ENCODE data around the gene EPYC. TPM values are rescaled to one million over a fixed set of nuclear protein-coding genes. Genes with fewer than 3 reads are reported as not detected.

The EPYC gene
- total RNA-seq, 1 donor from 2014 or later, result not detected

- DNase-seq (ENCODE audit: low spot score), result no peak
- peak; percentile 89 for ATAC-seq
Observed at GRCh38 chr12:90959538-90960139, 45.1 kb downstream of the EPYC start.

GRCh38 chr12:90959032-90959431 lies 45.7 kb downstream of the EPYC start:
- ATAC-seq (no peak), DNase-seq (ENCODE audit: low spot score) (no peak)

- DNase-seq (ENCODE audit: low spot score), result no peak
Observed at GRCh38 chr12:90958347-90958746, 46.4 kb downstream of the EPYC start.

GRCh38 chr12:90954921-90955320 lies 49.9 kb downstream of the EPYC start, which contains the start of gene CCER1:
TSS of gene CCER1 (minus strand) at chr12:90955176. CDS start at chr12:90954742, 434 bp downstream.
- no peak for ATAC-seq
- no peak for DNase-seq (ENCODE audit: low spot score)

More at GRCh38 chr12:90958347-90958746, 46.4 kb downstream of the EPYC start:
- no peak for ATAC-seq

- ATAC-seq (no peak), DNase-seq (ENCODE audit: low spot score) (no peak)
Observed at GRCh38 chr12:90954428-90954827, 50.3 kb downstream of the EPYC start.

GRCh38 chr12:90953956-90954421 lies 50.8 kb downstream of the EPYC start:
- DNase-seq (ENCODE audit: low spot score) (no peak), ATAC-seq (no peak)

- no peak for DNase-seq (ENCODE audit: low spot score)
Observed at GRCh38 chr12:90951432-90952105, 53.2 kb downstream of the EPYC start.

GRCh38 chr12:90947869-90948268 lies 56.9 kb downstream of the EPYC start:
- DNase-seq (ENCODE audit: low spot score) (no peak), ATAC-seq (no peak)

More at GRCh38 chr12:90951432-90952105, 53.2 kb downstream of the EPYC start:
- no peak for ATAC-seq

GRCh38 chr12:90945070-90945649 lies 59.6 kb downstream of the EPYC start:
- ATAC-seq, result peak; percentile 68
- DNase-seq (ENCODE audit: low spot score), result no peak

GRCh38 chr12:90943255-90943654 lies 61.5 kb downstream of the EPYC start:
- no peak for ATAC-seq
- DNase-seq (ENCODE audit: low spot score), result no peak

GRCh38 chr12:90940872-90941499 lies 63.8 kb downstream of the EPYC start:
- no peak for DNase-seq (ENCODE audit: low spot score)
- ATAC-seq, result peak; percentile 79

- ATAC-seq (peak; percentile 44), DNase-seq (ENCODE audit: low spot score) (no peak)
Observed at GRCh38 chr12:90939382-90939781, 65.4 kb downstream of the EPYC start.

GRCh38 chr12:90938451-90938850 lies 66.3 kb downstream of the EPYC start:
- ATAC-seq (no peak), DNase-seq (ENCODE audit: low spot score) (no peak)

GRCh38 chr12:90937651-90938050 lies 67.1 kb downstream of the EPYC start:
- ATAC-seq (no peak), DNase-seq (ENCODE audit: low spot score) (no peak)

GRCh38 chr12:90936230-90937005 lies 68.4 kb downstream of the EPYC start:
- DNase-seq (ENCODE audit: low spot score), result no peak
- ATAC-seq, result no peak

GRCh38 chr12:90925562-90925961 lies 79.2 kb downstream of the EPYC start:
- DNase-seq (ENCODE audit: low spot score) (no peak), ATAC-seq (peak; percentile 91)

- DNase-seq (ENCODE audit: low spot score) (no peak), ATAC-seq (no peak)
Observed at GRCh38 chr12:90924406-90924805, 80.4 kb downstream of the EPYC start.

GRCh38 chr12:90922145-90922627 lies 82.6 kb downstream of the EPYC start:
- DNase-seq (ENCODE audit: low spot score) (no peak), ATAC-seq (peak; percentile 73)

- DNase-seq (ENCODE audit: low spot score) (no peak), ATAC-seq (no peak)
Observed at GRCh38 chr12:90921536-90921935, 83.2 kb downstream of the EPYC start.

- ATAC-seq (no peak), DNase-seq (ENCODE audit: low spot score) (no peak)
Observed at GRCh38 chr12:90920222-90920621, 84.5 kb downstream of the EPYC start.

GRCh38 chr12:90917431-90917830 lies 87.3 kb downstream of the EPYC start:
- no peak for DNase-seq (ENCODE audit: low spot score)
- no peak for ATAC-seq
